NCI-H460 (cell line): Measurements from ENCODE around the gene ZNF341. TPM values are rescaled to one million over a fixed set of nuclear protein-coding genes. Genes with fewer than 3 reads are reported as not detected.

Experiments used
- DNase-seq: peaks from one replicate; pipeline ENCODE4 v3.0.0-alpha.2; 2016; ENCODE audit warnings: low read depth; ENCODE audit errors: extremely low read depth
- total RNA-seq: library from RNA; depleted of rRNA; stranded (reverse); fragments of >200 nt; shearing (Covaris generic); gene quantifications from 2 replicates; pipeline ENCODE4 v1.2.3, GENCODE V29; 2014; rRNA removed

Gene ZNF341
- total RNA-seq, 1 experiment from 2014 or later: 2.2 TPM

GRCh38 chr20:33838035-33838864 is 106.5 kb downstream of the ZNF341 start:
- DNase-seq: no peak

GRCh38 chr20:33839591-33839990 is 107.8 kb downstream of the ZNF341 start:
- no peak for DNase-seq

- no peak for DNase-seq
Measured at GRCh38 chr20:33840160-33840559, 108.4 kb downstream of the ZNF341 start.

GRCh38 chr20:33840759-33841435 is 109.1 kb downstream of the ZNF341 start:
- no peak for DNase-seq

GRCh38 chr20:33841436-33841799 is 109.6 kb downstream of the ZNF341 start:
- DNase-seq: no peak

Other genes with a start within 250 kb of the ZNF341 start
- 4.2 and 5.5 TPM in 2 replicates for gene CBFA2T2, start 241.9 kb upstream of the ZNF341 start, total RNA-seq
- gene C20orf144, start 69.7 kb upstream of the ZNF341 start, total RNA-seq: not detected in 2 replicates
- gene ACTL10, start 65.1 kb upstream of the ZNF341 start, total RNA-seq: not detected in 2 replicates
- gene NECAB3, start 57.6 kb upstream of the ZNF341 start, total RNA-seq: 35.2 and 40.2 TPM in 2 replicates
- gene E2F1, start 45.6 kb upstream of the ZNF341 start, total RNA-seq: 7.9 and 10.8 TPM in 2 replicates
- gene PXMP4, start 11.7 kb upstream of the ZNF341 start, total RNA-seq: 2.7 and 4.5 TPM in 2 replicates
- 22.6 and 26.6 TPM in 2 replicates for gene CHMP4B, start 79.4 kb downstream of the ZNF341 start, total RNA-seq